GM04503 (cell line): ENCODE data around the gene SHISA7.
"Not testable (repeated sequence)": the region's sequence is repeated elsewhere in the genome, so short reads cannot be mapped to it uniquely, and the experiment has no call there.

Source experiments
- DNase-seq: peaks from one replicate; pipeline ENCODE4 v3.0.0-alpha.2; 2012; ENCODE audit warnings: low read depth

The SHISA7 gene

DNA sequence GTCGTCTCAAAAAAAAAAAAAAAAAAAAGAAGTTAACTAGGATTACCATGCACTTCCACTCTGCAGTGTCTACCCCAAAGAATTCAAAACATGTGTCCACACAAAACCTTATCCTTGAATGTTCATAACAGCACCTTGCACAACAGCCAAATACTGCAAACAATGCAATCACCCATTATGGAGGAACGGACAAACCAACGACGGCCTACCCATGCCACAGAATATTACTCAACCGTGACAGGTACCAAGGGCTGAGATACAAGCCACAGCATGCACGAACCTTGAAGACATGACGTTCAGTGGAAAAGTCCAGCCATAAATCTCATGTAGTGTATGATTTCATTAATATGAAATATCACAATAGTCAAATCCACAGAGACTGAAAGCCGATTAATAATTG is 3.0 kb upstream of the SHISA7 start:
- DNase-seq, result no peak

DNA sequence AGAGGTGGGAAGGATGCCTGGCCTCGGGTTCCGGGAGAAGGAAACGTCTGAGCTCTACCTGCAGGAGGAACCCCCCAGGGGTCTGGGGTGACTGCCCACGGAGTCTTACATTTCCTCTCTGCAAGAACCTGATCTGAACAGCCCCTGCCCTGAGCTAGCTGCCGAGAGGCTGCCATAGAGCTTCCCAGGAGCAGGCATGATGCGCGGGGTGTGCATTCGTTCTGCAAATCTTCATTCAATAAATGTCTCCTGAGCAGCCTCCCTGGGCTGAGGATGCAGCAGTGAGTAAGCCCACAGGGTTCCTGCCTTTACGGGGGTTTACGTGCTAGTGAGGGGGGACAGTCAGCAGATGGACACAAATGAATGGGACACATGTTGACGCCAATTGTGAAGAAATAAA is 1.5 kb upstream of the SHISA7 start:
- no peak for DNase-seq

DNA sequence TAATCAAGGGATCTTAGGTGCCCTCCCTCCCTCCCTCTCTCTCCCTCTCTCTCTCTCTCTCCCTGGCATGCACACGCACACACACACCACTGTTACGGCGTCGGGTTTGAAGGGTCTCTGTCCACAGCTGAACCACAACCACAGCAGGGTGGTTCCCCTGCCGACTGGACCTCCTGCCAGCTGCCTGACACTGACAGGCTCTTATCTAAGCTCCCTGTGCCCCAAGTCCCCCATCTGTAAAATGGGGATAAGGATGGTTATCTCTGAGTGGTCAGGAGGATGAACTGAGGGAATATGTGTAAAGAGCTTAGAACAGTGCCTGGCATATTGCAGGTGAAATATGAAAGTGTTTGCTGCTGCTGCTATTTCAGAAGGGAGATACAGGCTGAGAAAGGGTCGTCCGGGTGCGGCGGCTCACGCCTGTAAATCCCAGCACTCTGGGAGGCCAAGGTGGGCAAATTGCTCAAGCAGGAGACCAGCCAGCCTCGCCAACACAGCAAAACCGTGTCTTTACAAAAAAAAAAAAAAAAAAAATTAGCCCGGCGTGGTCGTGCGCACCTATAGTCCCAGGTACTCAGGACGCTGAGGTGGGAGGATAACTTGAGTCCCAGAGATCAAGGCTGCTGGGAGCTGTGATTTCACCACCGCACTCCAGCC is 852 bp upstream of the SHISA7 start:
- no peak for DNase-seq

DNA sequence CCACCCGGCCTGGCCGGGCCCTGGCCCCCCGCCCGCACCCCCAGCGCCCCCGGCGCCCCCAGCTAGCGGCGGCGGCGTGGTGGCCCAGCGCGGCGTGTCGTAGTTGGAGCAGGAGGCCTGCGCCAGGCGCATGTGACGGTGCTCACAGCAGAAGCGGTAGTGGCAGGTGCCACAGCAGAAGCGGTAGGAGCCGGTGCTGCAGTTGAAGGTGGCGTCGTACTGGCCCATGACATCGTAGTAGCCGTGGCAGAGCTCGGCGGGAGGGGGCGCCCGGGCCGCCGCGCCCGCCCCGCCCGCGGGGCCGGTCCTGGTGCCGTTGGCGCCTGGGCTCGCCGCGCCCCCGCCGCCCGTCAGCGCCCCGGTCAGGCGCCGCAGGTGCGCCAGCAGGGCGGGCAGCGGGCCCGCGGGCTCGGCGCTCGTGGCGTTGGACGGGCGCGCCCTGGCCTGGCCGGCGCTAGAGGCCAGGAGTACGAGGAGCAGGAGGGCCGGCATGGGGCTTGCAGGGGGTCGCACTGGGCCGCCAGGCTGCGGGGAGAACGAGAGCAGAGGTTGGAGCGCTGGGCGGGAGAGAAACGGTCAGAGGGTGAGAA is 633 bp downstream of the SHISA7 start:
- no peak for DNase-seq

DNA sequence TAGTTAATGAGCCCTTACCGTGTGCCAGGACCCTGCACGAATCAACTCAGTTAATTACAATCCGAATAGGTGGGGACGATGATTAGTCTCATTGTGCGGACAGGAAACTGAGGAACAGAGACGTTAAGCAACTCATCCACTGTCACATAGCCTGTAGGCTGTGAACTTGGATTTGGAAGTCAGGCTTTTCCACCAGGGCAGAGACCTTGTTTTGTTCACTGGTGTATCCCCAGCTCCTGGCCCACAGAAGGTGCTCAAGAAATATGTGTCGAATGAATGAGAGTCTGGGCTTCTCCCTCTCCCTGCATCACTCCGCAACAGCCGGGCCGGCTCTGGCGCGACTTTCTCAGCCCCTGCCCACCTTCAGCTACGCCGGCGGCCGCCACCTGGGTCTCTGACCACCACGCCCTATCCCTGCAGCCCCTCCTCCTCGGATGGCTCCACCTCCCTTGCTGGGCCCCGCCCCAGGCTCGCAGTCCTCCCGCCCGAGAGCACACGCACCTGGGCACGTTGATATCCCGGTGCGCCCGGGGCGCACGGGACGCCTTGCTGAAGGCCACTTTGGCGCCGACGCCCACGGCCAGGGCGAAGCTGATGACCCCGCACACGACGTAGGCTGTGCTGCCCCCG is 1.3 kb downstream of the SHISA7 start:
- no peak for DNase-seq

DNA sequence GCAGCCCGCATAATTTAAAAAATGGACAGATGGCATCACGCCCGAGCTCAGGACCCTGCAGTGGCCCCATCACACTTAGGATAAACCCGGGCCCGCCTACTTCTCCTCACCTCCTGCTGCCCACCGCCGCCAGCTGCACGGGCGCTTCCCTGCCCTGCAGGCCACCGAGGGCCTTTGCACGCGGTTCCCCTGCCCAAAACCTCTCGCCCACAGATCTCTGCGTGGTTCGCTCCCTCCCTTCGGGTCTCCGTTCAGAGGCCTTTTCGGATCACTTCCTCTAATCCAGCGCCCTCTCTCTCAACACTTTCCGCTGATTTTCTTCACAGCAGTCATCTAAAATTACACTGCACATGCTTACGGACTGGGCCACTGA is 1.8 kb downstream of the SHISA7 start:
- DNase-seq, result no peak

DNA sequence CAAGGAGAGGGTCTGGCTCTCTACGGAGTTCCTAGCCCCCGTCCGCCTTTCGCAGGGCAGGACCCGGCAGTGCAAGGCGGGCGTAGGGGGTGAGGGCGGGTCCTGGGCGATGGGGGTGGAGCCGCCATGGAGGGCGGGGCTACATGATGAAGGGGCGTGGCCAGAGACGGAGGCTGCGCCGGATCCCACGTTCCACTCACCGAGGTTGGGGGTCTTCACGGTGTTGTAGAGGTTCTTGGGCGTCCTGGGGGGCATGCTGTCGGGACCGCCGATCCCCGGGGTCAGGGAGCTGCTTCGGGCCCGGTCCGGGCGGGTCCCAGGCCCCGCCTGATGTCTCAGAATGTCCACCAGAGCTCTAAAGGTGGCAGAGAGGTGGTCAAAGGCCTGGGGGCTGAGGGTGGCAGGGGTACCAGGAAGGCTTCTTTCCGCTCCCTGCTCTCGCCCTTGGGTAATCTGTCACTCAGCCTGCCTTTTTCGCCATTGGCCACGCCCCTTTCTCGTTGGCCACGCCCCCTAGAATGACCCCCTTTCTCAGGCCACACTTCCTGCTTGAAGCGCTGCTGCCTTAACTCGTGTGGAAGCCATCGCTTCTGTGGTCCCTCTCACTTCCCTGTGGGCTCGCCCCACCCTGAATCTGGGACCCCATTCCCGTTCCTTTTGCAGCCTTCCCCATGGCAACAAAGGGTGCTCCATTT is 2.5 kb downstream of the SHISA7 start:
- no peak for DNase-seq

DNA sequence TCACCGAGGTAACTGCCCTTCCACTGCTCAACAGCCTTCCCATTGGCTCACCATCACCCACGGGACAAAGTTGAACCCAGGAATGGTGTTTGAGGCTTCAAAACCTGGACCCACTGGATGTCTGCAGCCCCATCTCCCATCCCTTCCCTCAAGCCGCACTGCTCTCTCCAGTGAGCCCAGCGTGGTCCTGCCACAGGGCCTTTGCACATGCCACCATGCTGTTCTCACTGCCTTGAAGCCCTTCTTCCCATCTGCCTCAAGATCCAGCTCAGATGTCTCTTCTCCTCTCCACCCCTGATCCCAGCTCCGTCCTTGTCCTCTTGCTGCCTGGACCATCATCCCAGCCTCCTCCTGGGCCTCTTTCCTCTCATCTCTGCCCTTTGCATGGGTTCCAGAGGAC is 4.0 kb downstream of the SHISA7 start:
- no peak for DNase-seq

DNA sequence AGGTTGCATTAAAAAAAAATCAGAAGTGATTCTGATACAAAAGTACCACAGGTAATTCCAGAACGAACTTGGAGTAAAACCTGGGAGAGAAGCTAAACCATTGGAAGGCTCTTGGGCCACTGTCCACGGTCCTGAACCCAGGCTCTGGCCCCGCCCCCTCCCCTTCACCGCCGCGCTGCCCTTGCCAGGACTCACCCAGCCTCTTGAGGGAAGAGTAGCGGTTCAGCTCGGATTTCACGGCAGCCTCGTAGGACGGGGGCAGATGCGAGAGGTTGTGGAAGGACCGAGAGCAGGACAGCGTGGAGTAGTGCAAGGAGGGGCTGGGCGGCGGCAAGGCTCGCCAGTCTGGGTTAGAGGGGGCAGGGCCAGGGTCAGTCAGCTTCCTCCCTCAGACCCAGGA is 5.7 kb downstream of the SHISA7 start:
- no peak for DNase-seq

DNA sequence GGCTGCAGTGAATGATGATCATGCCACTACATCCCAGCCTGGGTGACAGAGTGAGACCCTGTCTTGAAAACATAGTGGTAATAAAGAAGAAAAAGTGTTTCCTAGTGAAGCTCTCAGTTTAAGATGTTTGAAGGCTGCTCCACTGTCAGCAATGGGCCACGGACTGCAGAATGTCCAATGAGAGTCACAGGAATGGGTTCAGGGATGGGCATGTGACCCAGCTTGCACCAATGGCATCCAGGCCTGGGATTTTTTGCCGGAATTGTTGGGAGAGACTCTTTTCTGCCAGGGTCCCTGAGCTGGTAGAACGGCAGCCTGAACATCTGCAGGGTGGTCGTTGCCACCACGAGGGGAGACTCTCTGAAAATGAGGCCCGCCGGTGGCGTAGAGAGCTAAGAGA is 6.3 kb downstream of the SHISA7 start:
- DNase-seq, result no peak

DNA sequence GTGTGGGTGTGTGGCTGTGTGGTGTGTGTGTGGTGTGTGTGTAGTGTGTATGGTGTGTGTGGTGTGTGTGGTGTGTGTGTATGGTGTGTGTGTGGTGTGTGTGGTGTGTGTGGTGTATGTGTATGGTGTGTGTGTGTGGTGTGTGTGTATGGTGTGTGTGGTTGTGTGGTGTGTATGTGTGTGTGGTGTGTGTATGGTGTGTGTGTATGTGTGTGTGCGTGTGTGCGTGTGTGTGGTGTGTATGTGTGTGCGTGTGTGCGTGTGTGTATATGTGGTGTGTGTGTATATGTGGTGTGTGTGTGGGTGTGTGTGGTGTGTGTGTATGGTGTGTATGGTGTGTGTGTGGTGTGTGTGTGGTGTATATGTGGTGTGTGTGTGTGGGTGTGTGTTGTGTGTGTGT is 8.1 kb downstream of the SHISA7 start:
- DNase-seq, result no peak

DNA sequence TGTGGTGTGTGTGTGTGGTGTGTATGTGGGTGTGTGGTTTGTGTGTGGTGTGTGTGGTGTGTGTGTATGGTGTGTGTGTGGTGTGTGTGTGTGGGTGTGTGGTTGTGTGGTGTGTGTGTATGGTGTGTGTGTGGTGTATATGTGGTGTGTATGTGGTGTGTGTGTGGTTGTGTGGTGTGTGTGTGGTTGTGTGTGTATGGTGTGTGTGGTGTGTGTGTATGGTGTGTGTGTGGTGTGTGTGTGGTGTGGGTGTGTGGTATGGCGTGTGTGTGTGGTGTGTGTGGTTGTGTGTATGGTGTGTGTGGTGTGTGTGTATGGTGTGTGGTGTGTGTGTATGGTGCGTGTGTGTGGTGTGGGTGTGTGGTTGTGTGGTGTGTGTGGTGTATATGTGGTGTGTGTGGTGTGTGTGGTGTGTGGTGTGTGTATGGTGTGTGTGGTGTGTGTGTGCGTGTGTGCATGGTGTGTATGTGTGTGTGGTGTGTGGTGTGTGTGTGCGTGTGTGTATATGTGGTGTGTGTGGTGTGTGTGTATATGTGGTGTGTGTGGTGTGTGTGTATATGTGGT is 8.7 kb downstream of the SHISA7 start:
- no peak for DNase-seq

DNA sequence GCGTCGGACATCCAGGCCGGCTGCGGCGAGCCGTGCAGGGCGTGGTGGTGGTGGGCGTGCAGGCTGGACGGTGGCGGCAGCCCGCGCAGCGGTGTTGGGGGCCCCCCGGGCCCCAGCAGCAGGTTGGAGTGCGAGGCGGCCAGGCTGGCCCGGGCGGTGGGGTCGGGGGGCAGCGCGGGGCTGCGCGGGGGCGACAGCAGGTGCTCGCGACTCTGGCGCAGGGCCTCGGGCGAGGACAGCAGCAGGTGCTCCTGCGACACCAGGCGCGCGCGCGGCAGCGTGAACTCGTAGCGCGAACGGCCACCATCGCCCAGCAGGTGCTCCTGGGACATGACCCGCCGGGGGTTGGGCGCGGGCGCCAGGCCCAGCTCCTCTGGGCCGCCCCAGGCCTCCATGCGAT is 9.8 kb downstream of the SHISA7 start:
- no peak for DNase-seq

DNA sequence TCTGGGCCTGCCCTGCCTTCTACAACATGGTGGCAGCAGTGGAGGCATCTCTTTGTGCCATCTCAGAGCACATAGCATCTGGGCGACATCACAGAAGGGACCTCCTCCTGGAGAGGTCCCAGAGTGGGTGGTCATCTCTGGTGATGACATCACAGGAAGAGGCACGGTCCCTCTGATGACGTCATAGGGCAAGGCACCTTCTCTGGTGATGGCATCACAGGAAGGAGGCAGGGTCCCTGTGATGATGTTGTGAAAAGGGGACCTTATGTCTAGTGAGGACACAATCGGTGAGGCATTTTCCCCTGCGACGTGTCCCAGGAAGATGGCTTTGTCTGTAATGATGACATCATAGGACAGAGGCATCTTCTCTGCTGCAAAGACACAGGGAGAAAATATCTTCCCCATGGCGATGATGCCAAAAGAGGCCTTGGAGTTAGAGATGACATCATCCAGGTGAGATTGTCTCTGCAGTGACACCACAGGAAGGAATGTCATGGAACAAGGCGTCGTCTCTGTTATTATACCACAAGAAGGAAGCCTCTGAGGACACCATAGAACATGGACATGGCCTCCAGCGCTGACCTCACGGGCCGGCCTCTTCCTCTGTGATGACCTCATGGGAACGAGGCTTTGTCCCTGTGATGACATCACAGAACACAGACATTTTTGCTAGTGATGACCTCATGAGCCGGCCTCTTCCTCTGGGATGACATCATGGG is 10.7 kb downstream of the SHISA7 start:
- DNase-seq, result no peak

DNA sequence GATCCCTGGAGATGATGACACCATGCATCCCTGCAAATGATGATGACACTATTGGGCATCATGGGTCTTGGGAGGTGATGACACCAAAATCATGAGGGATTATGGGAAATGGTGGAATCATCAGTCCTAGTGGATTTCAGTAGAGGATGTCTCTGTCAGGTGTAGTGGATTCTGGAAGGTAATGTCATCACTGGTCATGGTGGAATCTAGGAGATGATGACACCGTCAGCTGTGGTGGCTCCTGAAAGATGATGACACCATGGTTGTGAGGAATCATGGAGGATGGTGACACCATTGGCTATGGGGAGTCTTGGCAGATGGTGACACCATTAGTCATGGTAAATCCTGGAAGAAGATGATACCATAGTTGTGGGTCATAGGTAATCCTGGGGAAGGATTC is 11.9 kb downstream of the SHISA7 start:
- DNase-seq, result no peak

DNA sequence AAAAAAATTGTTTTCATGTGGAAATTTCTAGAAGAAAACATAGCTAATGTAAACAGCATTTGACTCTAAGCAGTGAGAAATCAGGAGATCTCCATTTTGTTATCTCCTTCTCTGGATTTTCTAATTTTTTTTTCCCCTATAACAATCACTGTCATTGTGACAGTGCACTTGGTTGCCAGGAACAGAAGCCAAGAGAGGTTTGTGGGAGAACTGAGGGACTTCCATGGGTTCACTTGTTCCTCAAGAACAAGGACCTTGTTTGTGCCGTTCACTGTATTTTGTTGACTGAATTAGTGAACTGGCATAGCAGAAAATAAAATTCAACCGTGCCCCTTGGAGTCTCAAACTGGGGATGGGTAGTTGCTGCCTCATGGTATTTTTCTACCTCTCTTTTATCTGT is 17.1 kb downstream of the SHISA7 start:
- no peak for DNase-seq

DNA sequence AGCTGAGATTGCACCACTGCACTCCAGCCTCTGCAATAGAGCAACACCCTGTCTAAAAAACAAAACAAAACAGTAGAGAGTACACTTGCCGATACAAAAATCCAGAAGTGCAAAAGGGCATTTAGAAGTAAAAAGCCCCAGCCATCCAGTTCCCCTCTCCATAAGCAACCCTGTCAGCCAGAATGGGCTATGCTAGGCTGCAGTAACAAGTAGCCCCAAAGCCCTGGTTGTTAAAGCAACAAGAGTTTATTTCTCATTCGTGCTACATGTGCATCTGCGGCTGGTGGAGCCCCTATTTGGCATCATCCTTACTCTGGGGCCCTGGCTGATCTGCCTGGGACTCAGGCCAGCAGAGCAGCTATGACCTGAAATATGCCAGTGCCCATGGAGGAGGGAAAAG is 18.6 kb downstream of the SHISA7 start:
- DNase-seq, result no peak

DNA sequence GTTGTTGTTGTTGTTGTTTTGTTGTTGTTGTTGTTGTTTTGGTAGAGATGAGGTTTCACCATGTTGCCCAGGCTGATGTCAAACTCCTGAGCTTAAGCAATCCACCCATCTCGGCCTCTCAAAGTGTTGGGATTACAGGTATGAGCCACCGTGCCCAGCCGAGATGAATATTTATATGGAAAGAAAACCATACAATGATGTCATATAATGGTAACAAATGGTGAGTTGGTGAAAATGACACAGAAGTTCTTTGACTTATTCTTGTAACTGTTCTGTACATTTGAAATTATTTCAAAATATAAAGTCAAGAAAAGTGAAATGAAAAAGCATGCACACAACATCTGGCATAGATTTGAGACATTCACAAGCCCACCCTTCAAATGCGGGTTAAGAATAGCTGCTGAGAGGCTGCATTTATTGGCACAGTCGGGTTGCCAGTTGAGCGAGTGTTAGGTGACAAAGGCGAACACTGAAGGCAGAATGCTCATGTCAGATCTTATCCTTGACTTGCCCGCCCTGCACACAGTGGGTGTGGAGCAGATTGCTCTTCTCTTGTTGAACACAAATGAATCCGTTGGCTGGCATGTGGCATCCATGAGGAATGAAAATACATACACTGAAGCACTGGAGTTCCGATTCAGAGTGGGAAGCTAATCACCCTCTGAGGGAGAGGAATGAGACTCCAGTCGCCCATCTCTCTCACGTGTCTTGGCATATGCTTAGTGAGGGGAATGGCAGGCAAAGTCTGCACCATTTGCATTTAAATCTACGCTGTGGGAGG is 19.7 kb downstream of the SHISA7 start:
- no peak for DNase-seq

DNA sequence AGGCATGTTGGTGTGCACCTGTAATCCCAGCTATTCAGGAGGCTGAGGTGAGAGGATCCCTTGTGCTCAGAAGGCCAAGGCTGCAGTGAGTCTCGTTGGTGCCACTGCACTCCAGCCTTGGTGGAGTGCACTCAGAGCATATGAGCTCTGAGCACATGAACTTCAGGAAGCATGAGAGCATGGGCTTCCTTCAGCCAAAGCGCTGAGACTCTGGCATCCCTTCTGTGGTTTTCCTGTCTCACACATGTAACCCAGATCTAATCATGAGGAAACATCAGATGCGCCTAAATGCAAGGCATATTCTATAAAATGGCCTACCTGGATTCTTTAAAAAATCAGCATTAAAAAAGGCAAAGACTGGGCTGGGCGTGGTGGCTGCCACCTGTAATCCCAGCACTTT is 21.8 kb downstream of the SHISA7 start:
- not testable (repeated sequence) for DNase-seq

DNA sequence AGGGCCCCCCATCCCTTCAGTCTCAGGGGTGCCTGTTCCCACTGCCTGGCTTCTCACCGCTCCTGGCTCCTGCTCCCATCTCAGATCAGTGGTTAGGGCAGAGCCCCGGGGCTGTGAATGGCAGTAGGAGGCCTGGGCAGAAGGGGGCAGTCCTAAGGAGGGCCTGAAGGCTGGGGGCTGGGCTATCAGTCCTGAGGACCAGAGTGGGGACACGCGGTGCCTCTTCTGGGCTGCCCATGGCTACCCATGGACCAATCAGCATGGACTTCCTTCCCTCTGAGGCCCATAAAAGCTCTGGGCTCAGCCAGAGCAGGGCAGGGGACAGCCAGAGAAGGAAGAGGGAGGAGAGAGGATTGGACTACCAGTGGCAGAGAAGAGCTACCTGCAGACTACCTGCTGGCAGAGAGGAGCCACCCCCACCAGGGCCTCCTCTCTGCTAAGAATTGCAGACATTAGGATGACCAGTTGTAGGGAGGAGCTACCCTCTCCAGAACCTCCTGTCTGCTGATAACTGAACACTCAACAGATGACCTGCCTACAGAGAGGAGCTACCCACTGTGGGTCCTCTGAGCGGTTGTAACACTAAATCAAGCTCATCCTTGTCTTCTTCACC is 23.4 kb downstream of the SHISA7 start:
- DNase-seq, result no peak

DNA sequence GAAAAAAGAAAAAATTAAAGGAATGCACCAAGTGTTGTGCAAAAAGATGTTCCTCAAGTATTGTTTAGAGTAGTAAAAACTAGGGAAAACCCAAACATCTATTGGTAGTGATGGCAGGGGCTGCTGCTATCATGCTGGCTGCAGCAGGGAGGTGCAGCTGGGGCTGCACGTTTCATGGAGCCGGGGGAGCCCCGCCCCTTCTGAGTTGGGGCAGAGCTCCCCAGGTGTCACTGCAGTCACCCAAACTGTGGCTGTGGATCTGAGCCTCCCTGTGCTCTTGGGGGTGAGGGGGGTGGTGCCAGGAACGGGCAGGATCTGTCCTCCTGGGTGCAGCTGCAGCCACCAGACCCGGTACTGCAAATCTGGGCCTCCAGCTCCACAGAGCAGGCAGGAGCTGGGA is 24.0 kb downstream of the SHISA7 start:
- no peak for DNase-seq
